Neural cell (in vitro differentiated cells): ENCODE results near the gene E4F1. TPM values are rescaled to one million over a fixed set of nuclear protein-coding genes. Genes with fewer than 3 reads are reported as not detected.

Experiments used
- H2AFZ ChIP-seq: fragments of 200-600, 300-800 bp; sonication (generic), shearing (Covaris generic); 2 replicates; pipeline ENCODE4 v1.6.0; 2014; ENCODE audit warnings: low read depth, mild to moderate bottlenecking, antibody characterized with exemption, low read length, moderate library complexity
- H3F3A ChIP-seq: fragments of 200-600 bp; shearing (Covaris generic); 2 replicates; pipeline ENCODE4 v1.6.1; 2016; ENCODE audit warnings: mild to moderate bottlenecking, moderate library complexity, mixed read lengths, antibody characterized with exemption, low read length; ENCODE audit not compliant: insufficient read depth, poor library complexity, severe bottlenecking
- H3K27ac ChIP-seq: fragments of 200-600, 300-800 bp; sonication (generic), shearing (Covaris generic); 2 replicates; pipeline ENCODE4 v1.5.1; 2014; ENCODE audit warnings: mild to moderate bottlenecking, low read length, moderate library complexity
- H3K27me3 ChIP-seq: fragments of 300-800, 200-600 bp; sonication (generic), shearing (Covaris generic); 2 replicates; pipeline ENCODE4 v1.6.0; 2014; ENCODE audit warnings: mild to moderate bottlenecking, low read depth, low read length, moderate library complexity; ENCODE audit not compliant: insufficient read depth
- H3K36me3 ChIP-seq: fragments of 300-800, 200-600 bp; sonication (generic), shearing (Covaris generic); 2 replicates; pipeline ENCODE4 v1.5.1; 2014; ENCODE audit warnings: mild to moderate bottlenecking, antibody characterized with exemption, low read length, moderate library complexity; ENCODE audit not compliant: insufficient read depth
- H3K4me2 ChIP-seq: fragments of 300-800, 200-600 bp; sonication (generic), shearing (Covaris generic); 2 replicates; pipeline ENCODE4 v1.6.0; 2014; ENCODE audit warnings: mild to moderate bottlenecking, low read length
- H3K4me3 ChIP-seq: fragments of 300-800, 200-600 bp; sonication (generic), shearing (Covaris generic); 2 replicates; pipeline ENCODE4 v1.5.1; 2014; ENCODE audit warnings: mild to moderate bottlenecking, low read length, moderate library complexity
- H3K79me2 ChIP-seq: fragments of 200-600 bp; shearing (Covaris generic); replicated peaks from 2 replicates; pipeline ENCODE4 v1.6.0; 2014; ENCODE audit warnings: mild to moderate bottlenecking, low read length, moderate library complexity; ENCODE audit not compliant: insufficient read depth
- H3K9ac ChIP-seq: fragments of 300-800, 200-600 bp; sonication (generic), shearing (Covaris generic); 2 replicates; pipeline ENCODE4 v1.6.1; 2016; ENCODE audit warnings: mild to moderate bottlenecking, low read length, mixed read lengths
- H3K9me2 ChIP-seq: fragments of 200-600 bp; shearing (Covaris generic); 2 replicates; pipeline ENCODE4 v1.6.1; 2016; ENCODE audit warnings: mild to moderate bottlenecking, low read length, mixed read lengths; ENCODE audit not compliant: insufficient read depth
- H3K9me3 ChIP-seq: fragments of 200-600, 300-800 bp; sonication (generic), shearing (Covaris generic); 2 replicates; pipeline ENCODE4 v1.6.1; 2016; ENCODE audit warnings: mild to moderate bottlenecking, mixed run types, low read length, moderate library complexity, mixed read lengths
- H4K20me1 ChIP-seq: fragments of 200-600 bp; shearing (Covaris generic); 2 replicates; pipeline ENCODE4 v1.6.1; 2016; ENCODE audit warnings: mild to moderate bottlenecking, mixed run types; ENCODE audit not compliant: insufficient read depth
- EP300 ChIP-seq: fragments of 450-650 bp; conservative IDR thresholded peaks from 2 replicates; pipeline ENCODE4 v1.6.1; 2014; ENCODE audit warnings: antibody characterized with exemption, mild to moderate bottlenecking, moderate library complexity; ENCODE audit not compliant: poor library complexity, severe bottlenecking
- EZH2 ChIP-seq: fragments of 200-600, 300-800 bp; shearing (Covaris generic), sonication (generic); IDR thresholded peaks from 2 replicates; pipeline ENCODE4 v1.6.1; 2014; ENCODE audit warnings: antibody characterized with exemption, low read length, borderline replicate concordance, mild to moderate bottlenecking; ENCODE audit not compliant: insufficient read depth, poor library complexity, severe bottlenecking
- MXI1 ChIP-seq: fragments of 450-650 bp; conservative IDR thresholded peaks from 2 replicates; pipeline ENCODE4 v1.6.1; 2014; ENCODE audit warnings: antibody characterized with exemption, mild to moderate bottlenecking; ENCODE audit not compliant: poor library complexity, severe bottlenecking
- POLR2AphosphoS5 ChIP-seq: IDR thresholded peaks from 2 replicates; pipeline ENCODE4 v1.6.1; 2012
- RAD21 ChIP-seq: fragments of 450-650 bp; conservative IDR thresholded peaks from 2 replicates; pipeline ENCODE4 v1.6.1; 2014; ENCODE audit warnings: antibody characterized with exemption, mild to moderate bottlenecking, moderate library complexity
- SMC3 ChIP-seq: fragments of 450-650 bp; conservative IDR thresholded peaks from 2 replicates; pipeline ENCODE4 v1.6.1; 2014; ENCODE audit warnings: antibody characterized with exemption, mild to moderate bottlenecking, moderate library complexity; ENCODE audit not compliant: poor library complexity
- TAF1 ChIP-seq: IDR thresholded peaks from 2 replicates; pipeline ENCODE4 v1.6.1; 2012; ENCODE audit warnings: low read depth
- polyA plus RNA-seq: library from polyadenylated mRNA; depleted of rRNA; stranded (reverse); fragments of >200 nt; gene quantifications from 2 replicates; pipeline ENCODE4 v1.2.3, GENCODE V29; 2014
- TF ChIP-seq, protein P1 (sequence below): IDR thresholded peaks from 2 replicates; pipeline ENCODE4 v1.6.1; 2012; ENCODE audit warnings: borderline replicate concordance
- TF ChIP-seq, protein P2 (sequence below): fragments of 450-650 bp; IDR thresholded peaks from 2 replicates; pipeline ENCODE4 v1.5.1; 2014; ENCODE audit warnings: antibody characterized with exemption, mild to moderate bottlenecking, moderate library complexity; ENCODE audit not compliant: poor library complexity, severe bottlenecking

Gene E4F1
- polyA plus RNA-seq, 1 donor from 2014 or later, result 64.9 TPM

DNA sequence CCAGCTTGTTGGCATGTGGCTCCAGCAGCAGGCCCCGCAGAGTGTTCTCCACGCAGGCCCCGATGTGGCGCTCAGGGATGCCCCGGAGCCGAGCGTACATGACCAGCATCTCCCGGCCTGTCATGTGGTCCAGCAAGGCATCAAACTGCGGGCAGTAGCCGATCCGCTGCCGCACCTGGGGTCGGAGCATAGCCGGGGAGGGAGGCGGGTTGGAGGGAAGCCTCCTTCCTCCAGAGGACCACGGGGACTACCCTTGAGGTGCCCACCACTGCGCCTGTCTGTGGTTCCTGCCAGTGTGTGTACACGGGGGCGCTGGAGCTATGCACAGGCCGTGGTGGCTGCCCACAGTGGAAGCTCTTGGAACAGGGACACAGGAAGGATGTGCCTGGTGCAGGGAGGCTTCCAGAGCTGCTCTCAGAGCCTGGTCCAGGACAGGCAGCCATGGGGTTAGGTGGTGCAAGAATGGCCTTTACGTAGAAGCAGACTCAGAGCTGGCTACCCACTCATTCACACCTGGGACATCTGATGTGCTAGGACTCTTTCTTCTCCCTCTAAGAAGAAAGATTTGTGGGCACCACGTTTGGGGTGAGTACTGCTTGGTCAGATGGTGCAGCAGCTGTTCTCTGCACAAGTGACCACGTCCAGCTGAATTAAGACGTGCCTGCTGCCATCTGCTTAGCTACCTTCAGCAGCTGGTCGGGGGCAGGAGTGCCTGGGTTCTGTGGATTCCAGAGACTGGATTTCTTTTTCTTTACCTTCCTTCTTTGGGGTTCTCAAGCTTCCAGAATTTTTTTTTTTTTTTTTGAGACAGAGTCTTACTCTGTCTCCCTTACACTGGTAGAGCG, 55.8 kb downstream of the E4F1 start:
- H3K4me3 ChIP-seq, result no peak overlapping the region
- no peak for TF ChIP-seq SMC3
- TF ChIP-seq, protein P1, sequence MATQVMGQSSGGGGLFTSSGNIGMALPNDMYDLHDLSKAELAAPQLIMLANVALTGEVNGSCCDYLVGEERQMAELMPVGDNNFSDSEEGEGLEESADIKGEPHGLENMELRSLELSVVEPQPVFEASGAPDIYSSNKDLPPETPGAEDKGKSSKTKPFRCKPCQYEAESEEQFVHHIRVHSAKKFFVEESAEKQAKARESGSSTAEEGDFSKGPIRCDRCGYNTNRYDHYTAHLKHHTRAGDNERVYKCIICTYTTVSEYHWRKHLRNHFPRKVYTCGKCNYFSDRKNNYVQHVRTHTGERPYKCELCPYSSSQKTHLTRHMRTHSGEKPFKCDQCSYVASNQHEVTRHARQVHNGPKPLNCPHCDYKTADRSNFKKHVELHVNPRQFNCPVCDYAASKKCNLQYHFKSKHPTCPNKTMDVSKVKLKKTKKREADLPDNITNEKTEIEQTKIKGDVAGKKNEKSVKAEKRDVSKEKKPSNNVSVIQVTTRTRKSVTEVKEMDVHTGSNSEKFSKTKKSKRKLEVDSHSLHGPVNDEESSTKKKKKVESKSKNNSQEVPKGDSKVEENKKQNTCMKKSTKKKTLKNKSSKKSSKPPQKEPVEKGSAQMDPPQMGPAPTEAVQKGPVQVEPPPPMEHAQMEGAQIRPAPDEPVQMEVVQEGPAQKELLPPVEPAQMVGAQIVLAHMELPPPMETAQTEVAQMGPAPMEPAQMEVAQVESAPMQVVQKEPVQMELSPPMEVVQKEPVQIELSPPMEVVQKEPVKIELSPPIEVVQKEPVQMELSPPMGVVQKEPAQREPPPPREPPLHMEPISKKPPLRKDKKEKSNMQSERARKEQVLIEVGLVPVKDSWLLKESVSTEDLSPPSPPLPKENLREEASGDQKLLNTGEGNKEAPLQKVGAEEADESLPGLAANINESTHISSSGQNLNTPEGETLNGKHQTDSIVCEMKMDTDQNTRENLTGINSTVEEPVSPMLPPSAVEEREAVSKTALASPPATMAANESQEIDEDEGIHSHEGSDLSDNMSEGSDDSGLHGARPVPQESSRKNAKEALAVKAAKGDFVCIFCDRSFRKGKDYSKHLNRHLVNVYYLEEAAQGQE, result no peak
- no peak for TF ChIP-seq TAF1
- TF ChIP-seq, protein P2, sequence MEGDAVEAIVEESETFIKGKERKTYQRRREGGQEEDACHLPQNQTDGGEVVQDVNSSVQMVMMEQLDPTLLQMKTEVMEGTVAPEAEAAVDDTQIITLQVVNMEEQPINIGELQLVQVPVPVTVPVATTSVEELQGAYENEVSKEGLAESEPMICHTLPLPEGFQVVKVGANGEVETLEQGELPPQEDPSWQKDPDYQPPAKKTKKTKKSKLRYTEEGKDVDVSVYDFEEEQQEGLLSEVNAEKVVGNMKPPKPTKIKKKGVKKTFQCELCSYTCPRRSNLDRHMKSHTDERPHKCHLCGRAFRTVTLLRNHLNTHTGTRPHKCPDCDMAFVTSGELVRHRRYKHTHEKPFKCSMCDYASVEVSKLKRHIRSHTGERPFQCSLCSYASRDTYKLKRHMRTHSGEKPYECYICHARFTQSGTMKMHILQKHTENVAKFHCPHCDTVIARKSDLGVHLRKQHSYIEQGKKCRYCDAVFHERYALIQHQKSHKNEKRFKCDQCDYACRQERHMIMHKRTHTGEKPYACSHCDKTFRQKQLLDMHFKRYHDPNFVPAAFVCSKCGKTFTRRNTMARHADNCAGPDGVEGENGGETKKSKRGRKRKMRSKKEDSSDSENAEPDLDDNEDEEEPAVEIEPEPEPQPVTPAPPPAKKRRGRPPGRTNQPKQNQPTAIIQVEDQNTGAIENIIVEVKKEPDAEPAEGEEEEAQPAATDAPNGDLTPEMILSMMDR, result no peak
- no peak for TF ChIP-seq RAD21
- TF ChIP-seq POLR2AphosphoS5, result no peak
- TF ChIP-seq EP300, result no peak
- TF ChIP-seq MXI1, result no peak
- no peak for TF ChIP-seq EZH2
- no peaks in the 10 kb centered on the region for H4K20me1 ChIP-seq
- H3K27ac ChIP-seq, result no peak overlapping the region
- no peak overlapping the region for H3K9ac ChIP-seq
- no peak overlapping the region for H3K4me2 ChIP-seq
- H3K27me3 ChIP-seq, result no peaks in the 10 kb centered on the region
- no peaks in the 10 kb centered on the region for H3K36me3 ChIP-seq
- no peaks in the 10 kb centered on the region for H3K9me2 ChIP-seq
- H3F3A ChIP-seq, result no peaks in the 10 kb centered on the region
- H2AFZ ChIP-seq, result no peak overlapping the region
- H3K79me2 ChIP-seq, result no peaks in the 10 kb centered on the region
- H3K9me3 ChIP-seq, result no peaks in the 10 kb centered on the region

DNA sequence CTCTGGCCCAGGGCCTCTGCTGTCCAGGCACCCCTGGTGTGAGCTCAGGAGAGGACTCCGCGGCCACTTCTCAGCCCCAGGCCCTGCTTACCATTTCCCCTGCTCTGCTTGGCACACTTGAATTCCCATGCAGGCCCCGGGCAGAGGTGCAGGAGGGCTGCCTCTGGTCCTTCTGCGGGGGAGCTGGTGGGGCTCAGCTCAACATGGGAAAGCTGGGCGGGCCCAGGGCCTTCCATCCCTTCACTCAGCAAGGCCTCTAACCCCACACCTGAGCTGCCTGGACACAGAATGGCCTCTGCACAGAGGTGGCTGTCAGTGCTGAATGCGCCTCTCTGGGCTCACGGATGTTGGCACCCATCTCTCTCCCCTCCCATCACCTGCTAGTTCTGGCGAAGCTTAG, 57.1 kb downstream of the E4F1 start:
- no peaks in the 10 kb centered on the region for H3F3A ChIP-seq
- no peaks in the 10 kb centered on the region for H3K9me2 ChIP-seq
- H3K27ac ChIP-seq, result no peak overlapping the region
- no peaks in the 10 kb centered on the region for H3K79me2 ChIP-seq
- no peaks in the 10 kb centered on the region for H3K9me3 ChIP-seq
- H3K4me2 ChIP-seq, result no peak overlapping the region
- H3K9ac ChIP-seq, result no peak overlapping the region
- H3K36me3 ChIP-seq, result no peaks in the 10 kb centered on the region
- no peak overlapping the region for H3K4me3 ChIP-seq
- no peak overlapping the region for H2AFZ ChIP-seq
- no peaks in the 10 kb centered on the region for H3K27me3 ChIP-seq
- H4K20me1 ChIP-seq, result no peaks in the 10 kb centered on the region
- TF ChIP-seq, protein P2, result no peak
- TF ChIP-seq RAD21 (no peak), POLR2AphosphoS5 (no peak), EZH2 (no peak), TAF1 (no peak), EP300 (no peak), MXI1 (no peak), SMC3 (no peak)
- TF ChIP-seq, protein P1, result no peak
